GM18499 (cell line): ENCODE results near the gene FAM72D.
"Not testable (repeated sequence)": the region's sequence is repeated elsewhere in the genome, so short reads cannot be mapped to it uniquely, and the experiment has no call there.

Source experiments
- ATAC-seq: cut with Tn5 transposase; IDR thresholded peaks from one replicate; pipeline ENCODE4 v1.9.1; 2021; ENCODE audit warnings: moderate number of reproducible peaks; ENCODE audit not compliant: insufficient read depth, unreplicated experiment

FAM72D gene

GRCh38 chr1:145082483-145083255 is 13.1 kb upstream of the FAM72D start:
- ATAC-seq, result not testable (repeated sequence)

- not testable (repeated sequence) for ATAC-seq
Observed at GRCh38 chr1:145093517-145094149, 2.1 kb upstream of the FAM72D start.

- ATAC-seq, result not testable (repeated sequence)
Observed at GRCh38 chr1:145094655-145095211, 1.0 kb upstream of the FAM72D start.

GRCh38 chr1:145101725-145102124 is 6.0 kb downstream of the FAM72D start:
- ATAC-seq, result not testable (repeated sequence)

GRCh38 chr1:145103294-145103693 is 7.5 kb downstream of the FAM72D start:
- ATAC-seq, result not testable (repeated sequence)

GRCh38 chr1:145111674-145112073 is 15.9 kb downstream of the FAM72D start:
- not testable (repeated sequence) for ATAC-seq

- ATAC-seq, result not testable (repeated sequence)
Observed at GRCh38 chr1:145112703-145113102, 16.9 kb downstream of the FAM72D start.

GRCh38 chr1:145114560-145115057 is 18.8 kb downstream of the FAM72D start:
- ATAC-seq, result not testable (repeated sequence)

GRCh38 chr1:145115587-145116493 is 20.1 kb downstream of the FAM72D start:
- not testable (repeated sequence) for ATAC-seq

GRCh38 chr1:145119842-145120241 is 24.1 kb downstream of the FAM72D start:
- ATAC-seq, result not testable (repeated sequence)

GRCh38 chr1:145122344-145123061 is 26.7 kb downstream of the FAM72D start:
- not testable (repeated sequence) for ATAC-seq

GRCh38 chr1:145123062-145123395 is 27.3 kb downstream of the FAM72D start:
- not testable (repeated sequence) for ATAC-seq

GRCh38 chr1:145123992-145124641 is 28.3 kb downstream of the FAM72D start:
- ATAC-seq, result not testable (repeated sequence)

- not testable (repeated sequence) for ATAC-seq
Observed at GRCh38 chr1:145125112-145125511, 29.3 kb downstream of the FAM72D start.

GRCh38 chr1:145127144-145127543 is 31.4 kb downstream of the FAM72D start:
- not testable (repeated sequence) for ATAC-seq

GRCh38 chr1:145128697-145129469 is 33.1 kb downstream of the FAM72D start:
- ATAC-seq, result not testable (repeated sequence)

- ATAC-seq, result not testable (repeated sequence)
Observed at GRCh38 chr1:145134476-145134875, 38.7 kb downstream of the FAM72D start.

- ATAC-seq, result not testable (repeated sequence)
Observed at GRCh38 chr1:145140549-145140948, 44.8 kb downstream of the FAM72D start.
